Testis (tissue), 3 donors: Measurements from ENCODE around the gene C1QTNF8. TPM values are rescaled to one million over a fixed set of nuclear protein-coding genes. Genes with fewer than 3 reads are reported as not detected.

Experiments used
- DNase-seq: peaks from one replicate; pipeline ENCODE4 v3.0.0-alpha.2; 2019
- H3K27ac ChIP-seq, 2 donors: fragments of 200-600 bp; sonication (generic); one replicate each; pipeline ENCODE4 v1.5.1; 2019
- H3K27me3 ChIP-seq: fragments of 200-600 bp; sonication (generic); one replicate; pipeline ENCODE4 v1.5.1; 2019
- H3K36me3 ChIP-seq: fragments of 200-600 bp; sonication (generic); one replicate; pipeline ENCODE4 v1.5.1; 2017; ENCODE audit warnings: low read depth; ENCODE audit errors: missing control alignments
- H3K4me1 ChIP-seq: fragments of 200-600 bp; sonication (generic); one replicate; pipeline ENCODE4 v1.5.1; 2019
- H3K4me3 ChIP-seq, 2 donors: fragments of 200-600 bp; sonication (generic); one replicate each; pipeline ENCODE4 v1.5.1; 2017 to 2019
- H3K9me3 ChIP-seq: fragments of 200-600 bp; sonication (generic); one replicate; pipeline ENCODE4 v1.5.1; 2017
- POLR2A ChIP-seq: fragments of 450-650 bp; IDR thresholded peaks from one replicate; pipeline ENCODE4 v1.6.1; 2017; ENCODE audit warnings: antibody characterized with exemption, mild to moderate bottlenecking, moderate library complexity
- WGBS, 2 donors: methylation state at CpG; one replicate each; pipeline ENCODE4 v1.1.5; 2018; 5-methylcytosine and 5-hydroxymethylcytosine counted together
- intact Hi-C: fragments of 100-400 bp; cut with DNase I; formaldehyde crosslinking; loops from one replicate; pipeline ENCODE4 v1.15.1; 2023; ENCODE audit warnings: low total_unique reads
- polyA plus RNA-seq: library from polyadenylated mRNA; stranded (reverse); fragments of 350-450 nt; fragmentation: Illumina TruSeq; extraction: RNeasy Lipid Tissue Mini Kit (QIAGEN cat#74804); gene quantifications from one replicate; pipeline ENCODE4 v1.2.3, GENCODE V29; 2014; ENCODE audit warnings: low read depth, low replicate concordance; ENCODE audit not compliant: insufficient read depth
- total RNA-seq, 2 donors: library from RNA; depleted of rRNA; stranded (reverse); fragments of >200 nt; gene quantifications; one replicate each; pipeline ENCODE4 v1.2.3, GENCODE V29; 2016
- TF ChIP-seq, protein P1 (sequence below), 3 experiments: fragments of 450-650 bp in 2 of 3; fragments of 200-600 bp in 1 of 3; sonication (generic) in 1 of 3; IDR thresholded peaks; one replicate each; pipeline ENCODE4 v1.5.1; 2016 to 2019; ENCODE audit warnings: antibody characterized with exemption in 3 of 3, mild to moderate bottlenecking in 2 of 3, moderate library complexity in 1 of 3

Gene C1QTNF8
- total and polyA plus RNA-seq, 3 donors from 2014 or later, result 1.3 to 2.7 TPM; not detected in 1

- Histone ChIP-seq H3K27me3 (no peaks in the 10 kb centered on the region), H3K36me3 (no peaks in the 10 kb centered on the region), H3K4me3 (no peak overlapping the region), H3K27ac (no peak overlapping the region), H3K9me3 (no peaks in the 10 kb centered on the region), H3K4me1 (peaks cover 13% of the 10 kb centered on the region)
- intact Hi-C loops, result no loop called here
- no peak for DNase-seq
- 47% methylated on average over 32 of the region's 38 CpGs; no CpG with 5 or more reads in 1 of the 2 donors for WGBS, 2 donors
- TF ChIP-seq, protein P1, sequence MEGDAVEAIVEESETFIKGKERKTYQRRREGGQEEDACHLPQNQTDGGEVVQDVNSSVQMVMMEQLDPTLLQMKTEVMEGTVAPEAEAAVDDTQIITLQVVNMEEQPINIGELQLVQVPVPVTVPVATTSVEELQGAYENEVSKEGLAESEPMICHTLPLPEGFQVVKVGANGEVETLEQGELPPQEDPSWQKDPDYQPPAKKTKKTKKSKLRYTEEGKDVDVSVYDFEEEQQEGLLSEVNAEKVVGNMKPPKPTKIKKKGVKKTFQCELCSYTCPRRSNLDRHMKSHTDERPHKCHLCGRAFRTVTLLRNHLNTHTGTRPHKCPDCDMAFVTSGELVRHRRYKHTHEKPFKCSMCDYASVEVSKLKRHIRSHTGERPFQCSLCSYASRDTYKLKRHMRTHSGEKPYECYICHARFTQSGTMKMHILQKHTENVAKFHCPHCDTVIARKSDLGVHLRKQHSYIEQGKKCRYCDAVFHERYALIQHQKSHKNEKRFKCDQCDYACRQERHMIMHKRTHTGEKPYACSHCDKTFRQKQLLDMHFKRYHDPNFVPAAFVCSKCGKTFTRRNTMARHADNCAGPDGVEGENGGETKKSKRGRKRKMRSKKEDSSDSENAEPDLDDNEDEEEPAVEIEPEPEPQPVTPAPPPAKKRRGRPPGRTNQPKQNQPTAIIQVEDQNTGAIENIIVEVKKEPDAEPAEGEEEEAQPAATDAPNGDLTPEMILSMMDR (IDR thresholded peaks at IDR 0.05), result no peak
- TF ChIP-seq POLR2A, result no peak
These were observed 50.6 kb downstream of the C1QTNF8 start for GRCh38 chr16:1045310-1045992.

DNA sequence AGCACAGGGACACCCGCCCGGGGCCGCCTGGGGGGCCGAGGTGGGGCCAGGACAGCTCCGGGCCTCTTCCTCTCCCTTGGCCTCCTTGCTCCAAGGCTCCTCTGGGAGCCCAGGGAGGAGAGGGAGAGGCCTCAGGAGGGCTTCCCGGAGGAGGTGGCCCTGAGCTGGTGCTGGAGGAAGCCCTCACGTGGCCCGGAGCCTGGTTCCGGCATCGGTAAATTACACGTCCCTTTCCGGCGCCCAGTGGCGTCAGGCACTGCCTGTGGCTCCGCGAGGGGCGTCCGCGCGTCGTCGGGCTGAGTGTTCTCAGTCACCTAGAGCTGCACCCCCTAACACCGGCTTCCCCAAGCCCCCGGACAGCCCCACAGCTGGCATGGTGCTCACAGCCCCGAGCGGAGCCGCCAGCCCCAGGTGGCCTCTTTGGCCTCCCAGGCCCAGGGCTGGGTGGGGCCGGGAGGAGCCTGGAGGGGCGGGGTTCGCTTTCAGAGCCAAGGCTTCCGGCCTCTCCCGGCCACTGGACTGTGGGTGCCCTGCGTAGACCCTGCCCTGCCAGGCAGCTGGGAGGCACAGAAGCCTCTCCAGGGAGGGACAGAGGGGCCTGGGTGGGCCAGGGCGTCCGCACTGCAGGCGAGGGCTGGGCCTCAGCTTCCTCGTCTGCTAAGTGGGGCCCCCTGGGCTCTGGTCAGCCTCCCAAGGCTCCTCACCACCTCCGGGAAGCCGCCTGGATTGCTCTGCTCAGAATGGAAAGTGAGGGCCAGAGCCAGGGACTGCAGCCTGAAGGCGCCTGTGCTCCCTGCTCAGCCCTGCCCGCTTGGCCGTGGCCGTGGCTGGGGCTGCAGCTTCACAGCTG, 51.4 kb downstream of the C1QTNF8 start:
- TF ChIP-seq POLR2A, result no peak
- TF ChIP-seq, protein P1 (IDR thresholded peaks at IDR 0.05), result no peak
- intact Hi-C loops, result no loop called here
- Histone ChIP-seq H3K27me3 (no peaks in the 10 kb centered on the region), H3K27ac (no peak overlapping the region), H3K4me3 (no peak overlapping the region), H3K9me3 (no peaks in the 10 kb centered on the region), H3K4me1 (peaks cover 13% of the 10 kb centered on the region), H3K36me3 (no peaks in the 10 kb centered on the region)
- whole genome bisulfite sequencing, 2 donors, result 53% methylated on average over 42 of the region's 43 CpGs; no CpG with 5 or more reads in 1 of the 2 donors
- no peak for DNase-seq

DNA sequence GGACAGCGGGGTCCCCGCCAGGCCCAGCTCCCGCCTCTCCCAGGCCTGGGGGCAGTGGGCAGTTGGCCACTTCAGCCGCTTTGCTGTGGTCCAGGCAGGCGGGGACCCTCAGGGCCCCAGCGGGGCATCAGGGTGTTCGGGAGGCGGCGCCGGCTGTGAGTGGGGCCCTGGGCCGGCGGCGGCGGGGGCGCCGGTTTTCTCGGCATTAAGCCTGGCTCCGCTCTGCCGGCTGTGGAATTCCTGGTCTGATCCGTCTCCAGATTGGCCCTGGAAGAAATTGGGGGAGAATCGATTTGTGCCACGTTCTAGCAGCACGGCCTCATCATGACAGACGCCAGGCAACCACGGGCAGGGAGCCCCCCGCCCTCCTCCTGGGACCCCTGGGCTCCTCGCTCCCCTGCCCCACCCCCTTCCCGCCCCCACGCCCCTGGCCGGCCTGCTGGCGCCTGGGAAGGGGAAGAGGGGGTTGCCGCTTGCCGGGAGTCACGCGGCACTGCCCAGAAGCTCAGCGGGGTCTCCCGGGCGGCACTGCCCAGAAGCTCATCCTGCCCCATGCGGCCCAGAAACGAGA, 52.1 kb downstream of the C1QTNF8 start:
- WGBS, 2 donors, result 17 to 57% methylated on average over 14 to 38 of the region's 40 CpGs
- H3K4me1 ChIP-seq, result peaks cover 13% of the 10 kb centered on the region
- H3K4me3 ChIP-seq, result no peak overlapping the region
- H3K36me3 ChIP-seq, result no peaks in the 10 kb centered on the region
- H3K9me3 ChIP-seq, result no peaks in the 10 kb centered on the region
- TF ChIP-seq, protein P1 (IDR thresholded peaks at IDR 0.05), result no peak
- TF ChIP-seq POLR2A, result no peak
- no peaks in the 10 kb centered on the region for H3K27me3 ChIP-seq
- no peak for DNase-seq
- intact Hi-C loops, result no loop called here
- H3K27ac ChIP-seq, result no peak overlapping the region

DNA sequence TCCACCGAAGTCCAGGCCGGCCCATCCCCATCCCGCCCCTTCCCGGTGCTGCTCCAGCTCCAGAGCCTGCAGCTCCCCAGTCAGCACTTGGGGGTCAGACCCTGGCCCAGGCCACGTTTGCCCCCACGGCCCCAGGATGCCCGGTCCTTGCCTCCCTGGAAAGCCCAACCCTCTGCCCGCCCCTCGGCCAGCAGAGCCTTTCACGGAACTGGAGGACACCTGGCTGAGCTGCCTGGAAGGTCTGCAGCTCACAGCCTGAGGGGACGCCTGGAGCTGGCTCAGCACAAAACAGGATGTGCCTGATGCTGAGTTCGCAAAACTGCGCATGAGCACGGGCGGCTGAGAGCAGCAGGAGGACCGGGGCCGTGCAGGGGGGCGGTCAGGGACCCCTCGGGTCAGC, 53.2 kb downstream of the C1QTNF8 start:
- no peak for TF ChIP-seq POLR2A
- H3K27me3 ChIP-seq, result no peaks in the 10 kb centered on the region

More for the DNA sequence above, 53.2 kb downstream of the C1QTNF8 start:
- Histone ChIP-seq H3K9me3 (no peaks in the 10 kb centered on the region), H3K36me3 (no peaks in the 10 kb centered on the region), H3K4me1 (peaks cover 7% of the 10 kb centered on the region), H3K4me3 (no peak overlapping the region), H3K27ac (no peak overlapping the region)
- 44 to 49% methylated on average over 18 to 19 of the region's 19 CpGs for WGBS, 2 donors
- intact Hi-C loops, result no loop called here
- DNase-seq, result peak; percentile 53
